Measurements from ENCODE around the gene ABCC9. TPM values are rescaled to one million over a fixed set of nuclear protein-coding genes. Genes with fewer than 3 reads are reported as not detected.

The ABCC9 gene
- total RNA-seq, 2 donors from 2014 or later: 25.0 to 52.8 TPM

GRCh38 chr12:21809100-21809499 is 132.1 kb downstream of the ABCC9 start:
- Histone ChIP-seq H3K27ac (no peak overlapping the region), H3K9me3 (no peaks in the 10 kb centered on the region), H3K4me1 (peaks cover 0 to 6% of the 10 kb centered on the region in 2 donors), H3K36me3 (no peaks in the 10 kb centered on the region), H3K4me3 (no peak overlapping the region), H3K27me3 (no peaks in the 10 kb centered on the region)
- TF ChIP-seq, protein P1, sequence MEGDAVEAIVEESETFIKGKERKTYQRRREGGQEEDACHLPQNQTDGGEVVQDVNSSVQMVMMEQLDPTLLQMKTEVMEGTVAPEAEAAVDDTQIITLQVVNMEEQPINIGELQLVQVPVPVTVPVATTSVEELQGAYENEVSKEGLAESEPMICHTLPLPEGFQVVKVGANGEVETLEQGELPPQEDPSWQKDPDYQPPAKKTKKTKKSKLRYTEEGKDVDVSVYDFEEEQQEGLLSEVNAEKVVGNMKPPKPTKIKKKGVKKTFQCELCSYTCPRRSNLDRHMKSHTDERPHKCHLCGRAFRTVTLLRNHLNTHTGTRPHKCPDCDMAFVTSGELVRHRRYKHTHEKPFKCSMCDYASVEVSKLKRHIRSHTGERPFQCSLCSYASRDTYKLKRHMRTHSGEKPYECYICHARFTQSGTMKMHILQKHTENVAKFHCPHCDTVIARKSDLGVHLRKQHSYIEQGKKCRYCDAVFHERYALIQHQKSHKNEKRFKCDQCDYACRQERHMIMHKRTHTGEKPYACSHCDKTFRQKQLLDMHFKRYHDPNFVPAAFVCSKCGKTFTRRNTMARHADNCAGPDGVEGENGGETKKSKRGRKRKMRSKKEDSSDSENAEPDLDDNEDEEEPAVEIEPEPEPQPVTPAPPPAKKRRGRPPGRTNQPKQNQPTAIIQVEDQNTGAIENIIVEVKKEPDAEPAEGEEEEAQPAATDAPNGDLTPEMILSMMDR (IDR thresholded peaks at IDR 0.05): no peak
- no peak for DNase-seq (ENCODE audit: low spot score)

- no peak overlapping the region for H3K27ac ChIP-seq
- H3K4me3 ChIP-seq: no peak overlapping the region
- no peak for DNase-seq (ENCODE audit: low spot score)
- no peaks in the 10 kb centered on the region for H3K9me3 ChIP-seq
- no peaks in the 10 kb centered on the region for H3K27me3 ChIP-seq
- no peaks in the 10 kb centered on the region for H3K36me3 ChIP-seq
- no peaks in the 10 kb centered on the region for H3K4me1 ChIP-seq
- TF ChIP-seq, protein P1 (IDR thresholded peaks at IDR 0.05): no peak
Measured at GRCh38 chr12:21806255-21806654, 135.0 kb downstream of the ABCC9 start.

DNA sequence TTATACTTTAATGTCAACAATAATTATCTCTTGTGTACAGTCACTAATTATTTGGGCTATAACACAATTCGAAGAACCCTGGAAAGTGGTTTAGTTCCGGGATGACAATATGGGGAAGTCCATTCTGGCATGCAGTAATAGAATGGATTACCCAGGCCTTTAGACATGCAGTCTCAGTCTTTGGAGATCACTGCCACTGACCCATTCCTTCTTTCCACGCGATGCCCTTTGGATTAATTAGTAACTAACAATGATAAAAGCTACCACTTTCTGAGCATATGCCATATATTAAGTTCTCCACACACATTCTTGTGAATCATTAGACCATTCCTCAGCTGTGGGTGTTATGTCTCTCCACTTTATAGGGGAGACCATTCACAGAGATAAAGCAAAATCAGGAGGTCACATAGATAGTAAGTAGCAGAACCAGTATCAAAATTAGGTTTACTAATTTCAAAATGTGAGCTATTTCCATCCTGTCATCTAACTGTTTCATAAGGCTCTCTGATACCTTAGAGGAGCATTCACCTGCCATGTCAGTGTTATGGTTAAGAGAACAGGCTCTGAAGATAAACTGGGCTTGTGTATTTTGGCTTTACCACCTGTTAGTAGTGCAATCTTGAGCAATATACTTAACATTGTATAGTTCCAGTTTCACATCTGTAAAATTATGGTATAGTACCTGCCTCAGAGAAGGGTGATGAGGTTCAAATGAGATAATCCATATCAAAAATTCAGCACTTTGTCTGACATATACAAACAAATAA is 139.5 kb downstream of the ABCC9 start:
- TF ChIP-seq, protein P1 (IDR thresholded peaks at IDR 0.05): no peak
- no peak for DNase-seq (ENCODE audit: low spot score)
- Histone ChIP-seq H3K36me3 (no peaks in the 10 kb centered on the region), H3K4me1 (no peaks in the 10 kb centered on the region), H3K27ac (no peak overlapping the region), H3K9me3 (no peaks in the 10 kb centered on the region), H3K4me3 (no peak overlapping the region), H3K27me3 (no peaks in the 10 kb centered on the region)

DNA sequence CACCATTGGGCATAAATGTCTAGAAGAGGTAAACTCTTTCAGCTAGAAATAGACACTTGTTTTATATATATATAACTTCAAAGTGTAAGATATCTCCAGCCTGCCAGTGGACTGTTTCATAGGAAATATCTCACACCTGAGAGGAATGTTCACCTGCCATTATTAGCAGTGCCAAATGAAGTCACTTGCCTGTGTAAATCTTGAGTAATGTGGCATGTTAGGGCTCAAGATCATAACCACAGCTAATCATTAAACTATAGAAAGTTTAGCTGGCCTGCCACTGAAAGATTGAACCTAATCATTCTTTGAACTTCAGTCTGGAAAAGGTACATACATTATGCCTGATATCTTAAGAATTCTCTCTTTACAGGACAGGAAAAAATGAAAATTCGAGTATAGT is 141.2 kb downstream of the ABCC9 start:
- Histone ChIP-seq H3K4me3 (no peak overlapping the region), H3K27me3 (no peaks in the 10 kb centered on the region), H3K36me3 (no peaks in the 10 kb centered on the region), H3K4me1 (no peaks in the 10 kb centered on the region), H3K27ac (no peak overlapping the region), H3K9me3 (no peaks in the 10 kb centered on the region)
- DNase-seq (ENCODE audit: low spot score): no peak
- TF ChIP-seq, protein P1 (IDR thresholded peaks at IDR 0.05): no peak

DNA sequence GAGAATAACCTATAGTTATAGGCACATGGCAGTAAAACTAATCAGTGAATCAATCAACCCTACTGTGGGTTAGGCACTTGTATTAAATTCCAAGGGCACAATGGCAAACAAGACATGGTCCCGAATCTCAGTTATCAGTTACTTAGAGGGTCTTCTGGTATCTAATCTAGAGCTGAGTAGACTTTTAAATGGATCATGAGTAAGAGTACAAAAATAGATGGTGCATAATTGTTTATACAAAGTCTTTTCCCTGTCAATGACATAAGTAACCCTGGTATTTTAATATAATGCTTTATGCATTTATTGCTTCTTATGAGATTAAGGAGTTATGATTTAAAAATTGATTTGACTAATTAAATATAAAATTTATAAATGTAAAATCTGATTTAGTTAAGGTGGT is 143.7 kb downstream of the ABCC9 start:
- DNase-seq (ENCODE audit: low spot score): no peak
- no peak overlapping the region for H3K4me3 ChIP-seq
- H3K27ac ChIP-seq: no peak overlapping the region
- H3K27me3 ChIP-seq: no peaks in the 10 kb centered on the region
- H3K36me3 ChIP-seq: no peaks in the 10 kb centered on the region
- H3K9me3 ChIP-seq: no peaks in the 10 kb centered on the region
- no peaks in the 10 kb centered on the region for H3K4me1 ChIP-seq
- TF ChIP-seq, protein P1 (IDR thresholded peaks at IDR 0.05): no peak
